ENCODE data around the gene HOXB6.

HOXB6 gene

GRCh38 chr17:48621410-48622392 lies 16.9 kb upstream of the HOXB6 start:
- no peak for DNase-seq

- DNase-seq, result no peak
Observed at GRCh38 chr17:48620461-48621139, 15.8 kb upstream of the HOXB6 start.

- DNase-seq, result no peak
Observed at GRCh38 chr17:48619826-48620449, 15.2 kb upstream of the HOXB6 start.

GRCh38 chr17:48618256-48618896 lies 13.6 kb upstream of the HOXB6 start:
- DNase-seq, result peak; percentile 62 to 82 (median 73)

- no peak for DNase-seq
Observed at GRCh38 chr17:48617471-48618255, 12.9 kb upstream of the HOXB6 start.

- DNase-seq, result no peak
Observed at GRCh38 chr17:48616717-48617470, 12.1 kb upstream of the HOXB6 start.

GRCh38 chr17:48615963-48616716 lies 11.4 kb upstream of the HOXB6 start:
- no peak for DNase-seq

GRCh38 chr17:48615047-48615962 lies 10.5 kb upstream of the HOXB6 start, which contains the start of gene HOXB8:
HOXB8 (minus strand) TSS chr17:48615292; CDS start chr17:48614704, 588 bp downstream.
- no peak for DNase-seq

- peak in 1 of 5 donors; percentile 43 for DNase-seq
Observed at GRCh38 chr17:48613862-48614694, 9.3 kb upstream of the HOXB6 start.

- DNase-seq, result peak in 4 of 5 donors; percentile 37 to 46 (median 40)
Observed at GRCh38 chr17:48612854-48613691, 8.3 kb upstream of the HOXB6 start.

GRCh38 chr17:48612456-48612853 lies 7.7 kb upstream of the HOXB6 start:
- no peak for DNase-seq

GRCh38 chr17:48611681-48612455 lies 7.1 kb upstream of the HOXB6 start:
- DNase-seq, result no peak

GRCh38 chr17:48611213-48611612 lies 6.4 kb upstream of the HOXB6 start:
- no peak for DNase-seq

- DNase-seq, result peak; percentile 25 to 63 (median 51)
Observed at GRCh38 chr17:48610282-48611211, 5.8 kb upstream of the HOXB6 start, which contains the start of gene HOXB7. HOXB7 (minus strand) TSS chr17:48611017; CDS start chr17:48610918, 99 bp downstream.

GRCh38 chr17:48609759-48610281 lies 5.0 kb upstream of the HOXB6 start:
- DNase-seq, result no peak

All from T-helper 1 cell (primary cell).